Fibroblast of skin of right quadriceps (primary cell): ENCODE measurements around the gene DEFB121.

Source experiments
- DNase-seq: peaks from one replicate; pipeline ENCODE4 v3.0.0-alpha.2; 2013

The DEFB121 gene

GRCh38 chr20:31355981-31356380, 50.0 kb downstream of the DEFB121 start:
- no peak for DNase-seq
